ENCODE data around the gene PSD4.
A peak's percentile ranks its signal among the peaks of the same experiment; 100 is the strongest.

PSD4 gene

GRCh38 chr2:113225263-113226259, 51.8 kb downstream of the PSD4 start:
- TF ChIP-seq CTCF (conservative IDR thresholded peaks at IDR 0.05; ENCODE audit: low read depth, low read length) = no peak
- H3K4me3 ChIP-seq (ENCODE audit: low read depth, low read length) = no peak overlapping the region
- peak; percentile 63 for DNase-seq (ENCODE audit: low read depth)

GRCh38 chr2:113226462-113226861, 52.7 kb downstream of the PSD4 start:
- DNase-seq (ENCODE audit: low read depth) = no peak
- TF ChIP-seq CTCF (conservative IDR thresholded peaks at IDR 0.05; ENCODE audit: low read depth, low read length) = no peak
- H3K4me3 ChIP-seq (ENCODE audit: low read depth, low read length) = no peak overlapping the region

GRCh38 chr2:113227290-113227689, 53.5 kb downstream of the PSD4 start:
- DNase-seq (ENCODE audit: low read depth) = no peak
- peak; percentile 20 for TF ChIP-seq CTCF (conservative IDR thresholded peaks at IDR 0.05; ENCODE audit: low read depth, low read length)
- H3K4me3 ChIP-seq (ENCODE audit: low read depth, low read length) = no peak overlapping the region

GRCh38 chr2:113227698-113228097, 53.9 kb downstream of the PSD4 start:
- no peak for DNase-seq (ENCODE audit: low read depth)
- TF ChIP-seq CTCF (conservative IDR thresholded peaks at IDR 0.05; ENCODE audit: low read depth, low read length) = no peak
- no peak overlapping the region for H3K4me3 ChIP-seq (ENCODE audit: low read depth, low read length)

GRCh38 chr2:113228351-113228750, 54.6 kb downstream of the PSD4 start:
- no peak for TF ChIP-seq CTCF (conservative IDR thresholded peaks at IDR 0.05; ENCODE audit: low read depth, low read length)
- H3K4me3 ChIP-seq (ENCODE audit: low read depth, low read length) = no peak overlapping the region
- no peak for DNase-seq (ENCODE audit: low read depth)

GRCh38 chr2:113228991-113229716, 55.4 kb downstream of the PSD4 start:
- no peak overlapping the region for H3K4me3 ChIP-seq (ENCODE audit: low read depth, low read length)
- no peak for DNase-seq (ENCODE audit: low read depth)
- no peak for TF ChIP-seq CTCF (conservative IDR thresholded peaks at IDR 0.05; ENCODE audit: low read depth, low read length)

Measured in choroid plexus epithelial cell (primary cell).